Type B pancreatic cell (in vitro differentiated cells): ENCODE measurements around the gene PRAMEF20. TPM values are rescaled to one million over a fixed set of nuclear protein-coding genes. Genes with fewer than 3 reads are reported as not detected.

Source experiments
- DNase-seq: peaks from one replicate; pipeline ENCODE4 v3.0.0; 2021; ENCODE audit warnings: mixed read lengths; ENCODE audit not compliant: unreplicated experiment; ENCODE audit errors: extremely low spot score
- H3K27ac Mint-ChIP-seq: 2 replicates; pipeline ENCODE4 v1.8.0; 2021; ENCODE audit warnings: mild to moderate bottlenecking, mixed read lengths
- H3K27me3 Mint-ChIP-seq: 2 replicates; pipeline ENCODE4 v1.8.0; 2021; ENCODE audit warnings: mixed read lengths
- H3K36me3 Mint-ChIP-seq: 2 replicates; pipeline ENCODE4 v1.8.0; 2021; ENCODE audit warnings: mixed read lengths
- H3K4me1 Mint-ChIP-seq: one replicate; pipeline ENCODE4 v1.8.0; 2021; ENCODE audit warnings: mixed read lengths; ENCODE audit not compliant: unreplicated experiment
- H3K4me3 Mint-ChIP-seq: 2 replicates; pipeline ENCODE4 v1.8.0; 2021; ENCODE audit warnings: mild to moderate bottlenecking, mixed read lengths
- H3K9me3 Mint-ChIP-seq: 2 replicates; pipeline ENCODE4 v1.8.0; 2021; ENCODE audit warnings: mixed read lengths
- CTCF ChIP-seq: fragments of 200-600 bp; sonication (generic); conservative IDR thresholded peaks from 2 replicates; pipeline ENCODE4 v1.5.0; 2021; ENCODE audit warnings: antibody characterized with exemption, mild to moderate bottlenecking
- total RNA-seq: library from RNA; stranded (reverse); gene quantifications from 2 replicates; pipeline ENCODE4 v1.2.1, GENCODE V29; 2021; ENCODE audit warnings: low replicate concordance

PRAMEF20 gene
- total RNA-seq, 1 donor from 2014 or later = not detected

GRCh38 chr1:13443335-13443979, 33.2 kb downstream of the PRAMEF20 start:
- peaks cover 5% of the 10 kb centered on the region for H3K9me3 Mint-ChIP-seq
- no peak overlapping the region for H3K4me3 Mint-ChIP-seq
- no peak for DNase-seq
- no peak for TF ChIP-seq CTCF
- no peaks in the 10 kb centered on the region for H3K27me3 Mint-ChIP-seq
- no peak overlapping the region for H3K27ac Mint-ChIP-seq
- no peaks in the 10 kb centered on the region for H3K36me3 Mint-ChIP-seq
- no peaks in the 10 kb centered on the region for H3K4me1 Mint-ChIP-seq

GRCh38 chr1:13450204-13450603, 40.0 kb downstream of the PRAMEF20 start:
- no peak for TF ChIP-seq CTCF
- Mint-ChIP-seq H3K9me3 (peaks cover under 1% of the 10 kb centered on the region), H3K36me3 (no peaks in the 10 kb centered on the region), H3K4me1 (no peaks in the 10 kb centered on the region), H3K4me3 (no peak overlapping the region), H3K27ac (no peak overlapping the region), H3K27me3 (no peaks in the 10 kb centered on the region)
- no peak for DNase-seq

GRCh38 chr1:13451399-13451965, 41.2 kb downstream of the PRAMEF20 start:
- no peak for TF ChIP-seq CTCF
- Mint-ChIP-seq H3K27ac (no peak overlapping the region), H3K9me3 (no peaks in the 10 kb centered on the region), H3K4me3 (no peak overlapping the region), H3K4me1 (no peaks in the 10 kb centered on the region), H3K36me3 (no peaks in the 10 kb centered on the region), H3K27me3 (no peaks in the 10 kb centered on the region)
- no peak for DNase-seq

- no peaks in the 10 kb centered on the region for H3K4me1 Mint-ChIP-seq
- TF ChIP-seq CTCF = no peak
- DNase-seq = no peak
- no peak overlapping the region for H3K27ac Mint-ChIP-seq
- H3K4me3 Mint-ChIP-seq = no peak overlapping the region
- no peaks in the 10 kb centered on the region for H3K27me3 Mint-ChIP-seq
- H3K36me3 Mint-ChIP-seq = no peaks in the 10 kb centered on the region
- H3K9me3 Mint-ChIP-seq = no peaks in the 10 kb centered on the region
Measured at GRCh38 chr1:13456904-13457532, 46.8 kb downstream of the PRAMEF20 start.

- H3K27ac Mint-ChIP-seq = no peak overlapping the region
- no peaks in the 10 kb centered on the region for H3K4me1 Mint-ChIP-seq
- no peaks in the 10 kb centered on the region for H3K9me3 Mint-ChIP-seq
- no peak for TF ChIP-seq CTCF
- H3K4me3 Mint-ChIP-seq = no peak overlapping the region
- no peaks in the 10 kb centered on the region for H3K36me3 Mint-ChIP-seq
- no peak for DNase-seq
- peaks cover 5% of the 10 kb centered on the region for H3K27me3 Mint-ChIP-seq
Measured at GRCh38 chr1:13461977-13462376, 51.7 kb downstream of the PRAMEF20 start.
